Kidney glomerular epithelial cell (primary cell): ENCODE data around the gene S100A12.

Experiments used
- DNase-seq: peaks from one replicate; lab custom pipeline; 2025; lab: John Stamatoyannopoulos, UW

Gene S100A12

DNA sequence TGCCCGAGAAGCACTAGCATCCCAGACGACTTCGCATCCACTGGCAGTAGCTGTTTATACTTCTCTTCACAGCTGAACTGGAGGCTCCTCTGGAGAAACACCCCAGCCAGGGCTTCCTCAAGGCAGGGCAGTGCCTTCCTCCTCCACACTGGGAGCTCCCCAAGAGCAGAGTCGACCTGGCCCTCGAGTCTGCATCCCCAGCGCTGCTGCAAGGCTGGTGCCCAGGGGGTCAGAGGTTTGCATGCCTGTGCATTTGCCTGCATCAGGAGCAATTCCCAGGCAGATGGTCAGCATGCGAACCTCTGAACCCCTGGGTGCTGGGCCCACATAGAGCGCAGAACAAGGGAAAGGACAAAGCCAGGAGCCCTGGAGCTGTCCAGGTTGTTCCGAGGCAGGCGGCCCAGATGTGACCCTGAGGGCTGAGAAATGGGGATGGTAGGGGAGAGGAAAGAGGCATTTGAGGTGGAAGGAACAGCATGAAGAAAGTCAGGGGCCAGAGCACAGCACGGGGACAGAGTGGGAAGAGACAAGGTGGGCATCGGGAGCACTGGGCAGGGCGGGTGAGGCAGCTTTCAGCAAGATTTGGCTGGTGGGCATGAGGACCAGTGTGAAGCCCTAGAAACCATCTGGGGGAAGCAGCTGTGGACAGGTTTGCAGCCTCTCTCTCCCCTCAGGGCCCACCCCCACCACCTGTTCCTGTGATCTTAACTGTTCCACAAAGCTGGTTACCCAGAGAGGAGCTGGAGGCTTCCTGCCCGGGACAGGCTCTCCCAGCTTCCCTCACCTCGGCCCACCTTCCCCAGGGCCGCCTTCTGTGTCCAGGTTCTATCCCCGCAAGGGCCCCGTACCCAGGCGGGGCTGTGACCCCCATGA lies 21.9 kb upstream of the S100A12 start:
- no peak for DNase-seq

GRCh38 chr1:153396461-153396860 lies 21.0 kb upstream of the S100A12 start:
- no peak for DNase-seq

DNA sequence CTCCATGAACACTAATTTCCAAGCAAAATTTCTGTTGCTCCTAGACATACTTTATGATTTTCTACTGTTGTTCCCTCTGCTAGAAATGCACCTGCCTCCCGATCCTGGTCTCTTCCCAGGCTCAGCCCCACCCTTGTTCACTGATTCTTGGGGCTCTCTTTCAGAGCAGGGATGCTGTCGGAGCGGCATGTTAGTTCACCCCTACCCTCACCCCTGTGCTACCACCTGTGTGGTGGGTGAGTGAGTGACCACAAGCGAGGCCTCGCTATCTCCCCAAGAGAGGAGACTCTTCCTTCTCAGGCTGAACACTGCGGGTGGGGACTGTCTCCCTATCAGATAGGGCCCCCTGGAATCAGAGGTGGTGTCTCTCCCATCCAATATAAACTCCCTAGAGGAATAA lies 20.4 kb upstream of the S100A12 start:
- no peak for DNase-seq

GRCh38 chr1:153395136-153395685 lies 19.8 kb upstream of the S100A12 start:
- no peak for DNase-seq

DNA sequence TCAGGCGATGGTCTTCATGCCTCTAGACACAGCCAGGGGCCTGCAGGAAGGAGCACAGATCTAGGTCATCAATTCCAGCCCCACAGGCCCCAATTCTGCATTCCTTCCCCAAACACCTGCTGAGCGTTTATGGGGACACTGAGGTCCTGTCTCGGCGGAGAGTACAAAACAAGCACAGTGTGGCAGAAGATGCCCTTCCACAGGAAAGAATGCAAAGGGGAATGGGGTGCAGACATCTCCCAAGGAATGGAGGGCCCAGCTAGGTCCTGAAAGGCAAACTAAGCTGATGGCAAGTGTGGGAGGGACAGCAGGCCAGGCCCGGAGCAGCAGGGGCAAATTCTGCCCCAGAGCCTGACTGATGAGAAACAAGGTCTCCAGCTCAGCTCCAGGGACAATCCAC lies 19.0 kb upstream of the S100A12 start:
- no peak for DNase-seq

GRCh38 chr1:153393926-153394325 lies 18.5 kb upstream of the S100A12 start:
- no peak for DNase-seq

GRCh38 chr1:153392822-153393221 lies 17.4 kb upstream of the S100A12 start:
- no peak for DNase-seq

DNA sequence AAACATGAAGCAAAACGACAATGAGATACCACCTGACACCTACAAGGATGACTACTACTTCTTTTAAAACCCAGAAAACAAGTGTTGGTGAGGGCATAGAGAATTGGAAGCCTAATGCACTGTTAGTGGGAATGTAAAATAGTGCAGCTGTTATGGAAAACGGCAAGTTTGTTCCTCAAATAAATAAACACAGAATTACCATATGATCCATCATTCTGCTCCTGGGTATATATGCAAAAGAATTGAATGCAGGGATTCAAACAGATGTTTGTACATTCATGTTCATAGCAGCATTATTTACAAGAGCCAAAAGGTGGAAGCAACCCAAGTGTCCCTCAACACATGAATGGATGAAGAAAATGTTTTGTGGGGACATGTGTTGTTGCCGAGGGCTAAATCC lies 16.8 kb upstream of the S100A12 start:
- DNase-seq = no peak

- no peak for DNase-seq
Measured at GRCh38 chr1:153390938-153391710, 15.7 kb upstream of the S100A12 start, which contains the start of gene S100A8. S100A8 (minus strand) TSS chr1:153391073; CDS start chr1:153390535, 538 bp downstream.

DNA sequence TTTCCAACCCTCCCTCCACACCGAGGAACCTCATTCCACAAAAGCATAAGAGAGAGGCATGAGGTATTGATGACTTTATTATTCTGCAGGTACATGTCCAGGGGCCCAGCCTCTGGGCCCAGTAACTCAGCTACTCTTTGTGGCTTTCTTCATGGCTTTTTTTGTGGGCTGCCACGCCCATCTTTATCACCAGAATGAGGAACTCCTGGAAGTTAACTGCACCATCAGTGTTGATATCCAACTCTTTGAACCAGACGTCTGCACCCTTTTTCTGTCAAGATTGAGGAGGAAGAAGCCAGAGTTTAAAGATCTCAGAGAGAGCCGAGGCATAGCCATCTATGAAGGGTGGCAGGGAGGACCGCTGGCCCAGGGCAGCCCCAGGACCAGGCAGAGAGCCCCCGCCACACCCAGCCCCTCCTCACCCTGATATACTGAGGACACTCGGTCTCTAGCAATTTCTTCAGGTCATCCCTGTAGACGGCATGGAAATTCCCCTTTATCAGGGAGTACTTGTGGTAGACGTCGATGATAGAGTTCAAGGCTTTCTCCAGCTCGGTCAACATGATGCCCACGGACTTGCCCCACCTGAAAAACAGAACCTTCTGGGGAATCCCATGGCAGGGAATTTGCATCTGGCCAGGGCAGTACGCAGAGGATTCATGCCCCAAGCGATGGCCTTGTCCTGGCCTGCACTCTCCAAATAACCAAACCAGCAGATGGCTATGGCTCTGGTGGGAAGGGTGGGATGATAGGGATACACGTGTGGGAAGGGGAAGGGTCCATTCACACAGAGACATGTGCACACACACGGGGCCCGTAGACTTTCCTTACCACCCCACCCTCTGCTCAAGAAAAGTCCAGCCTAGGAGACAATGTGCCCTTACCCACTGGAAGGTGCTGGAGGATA lies 14.8 kb upstream of the S100A12 start:
- no peak for DNase-seq

DNA sequence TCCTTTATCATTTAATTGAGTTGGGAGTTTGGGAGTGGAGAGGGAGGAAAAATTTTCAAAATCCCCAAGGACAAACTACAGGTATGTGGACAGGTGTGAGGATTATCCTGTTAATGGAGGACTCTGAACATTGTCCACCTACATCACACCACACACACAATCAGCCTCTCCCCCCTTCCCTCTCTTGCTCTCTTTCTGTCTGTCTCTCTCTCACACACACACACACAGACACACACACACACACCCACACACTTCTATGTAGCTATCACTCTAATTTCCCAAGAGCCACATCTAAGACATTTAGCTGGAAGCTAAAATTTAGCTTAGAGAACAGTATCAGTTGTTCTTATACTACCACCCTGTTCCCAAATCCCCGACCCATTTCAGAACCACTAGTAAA lies 14.0 kb upstream of the S100A12 start:
- no peak for DNase-seq

- DNase-seq = no peak
Measured at GRCh38 chr1:153387785-153388184, 12.4 kb upstream of the S100A12 start.

GRCh38 chr1:153387001-153387400 lies 11.6 kb upstream of the S100A12 start:
- no peak for DNase-seq

GRCh38 chr1:153386500-153386901 lies 11.1 kb upstream of the S100A12 start:
- DNase-seq = no peak

- DNase-seq = no peak
Measured at GRCh38 chr1:153384958-153385580, 9.6 kb upstream of the S100A12 start.

- DNase-seq = no peak
Measured at GRCh38 chr1:153380711-153381110, 5.3 kb upstream of the S100A12 start.

GRCh38 chr1:153379591-153379990 lies 4.2 kb upstream of the S100A12 start:
- no peak for DNase-seq

GRCh38 chr1:153374071-153374470 lies 1.4 kb downstream of the S100A12 start:
- no peak for DNase-seq

DNA sequence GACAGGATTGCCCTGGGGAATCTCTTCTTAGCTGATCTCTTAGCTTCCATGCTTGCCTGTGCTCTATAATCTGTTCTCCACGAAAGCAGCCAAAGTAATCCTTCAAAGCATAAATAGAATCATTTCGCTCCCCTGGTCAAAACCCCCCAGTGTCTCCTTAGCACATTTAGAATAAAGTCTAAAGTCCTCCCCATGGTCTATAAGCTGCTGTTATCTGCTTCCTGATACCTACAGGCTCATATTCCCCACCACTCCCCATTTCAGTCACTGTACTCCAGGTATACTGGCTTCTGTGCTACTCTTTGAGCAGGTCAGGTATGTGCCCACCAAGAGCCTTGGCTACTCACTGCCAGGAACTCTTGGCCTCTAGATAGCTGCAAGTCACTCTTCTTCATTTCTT lies 2.9 kb downstream of the S100A12 start:
- no peak for DNase-seq

DNA sequence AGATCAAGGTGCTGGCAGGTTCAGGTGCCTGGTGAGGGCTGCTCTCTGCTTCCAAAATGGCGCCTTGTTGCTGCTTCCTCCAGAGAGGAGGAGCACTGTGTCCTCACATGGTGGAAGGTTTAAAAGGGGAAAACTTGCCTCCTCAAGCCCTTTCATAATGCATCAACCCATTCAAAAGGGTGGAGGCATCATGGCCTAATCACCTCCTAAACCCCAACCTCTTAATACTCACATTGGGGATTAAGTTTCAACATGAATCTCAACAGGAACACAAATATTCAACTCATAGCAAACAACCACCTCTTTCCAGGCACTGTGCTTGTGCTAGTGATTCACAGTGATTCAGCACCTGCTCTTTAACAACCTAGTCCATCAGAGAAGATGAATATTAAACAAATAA lies 4.2 kb downstream of the S100A12 start:
- no peak for DNase-seq

DNA sequence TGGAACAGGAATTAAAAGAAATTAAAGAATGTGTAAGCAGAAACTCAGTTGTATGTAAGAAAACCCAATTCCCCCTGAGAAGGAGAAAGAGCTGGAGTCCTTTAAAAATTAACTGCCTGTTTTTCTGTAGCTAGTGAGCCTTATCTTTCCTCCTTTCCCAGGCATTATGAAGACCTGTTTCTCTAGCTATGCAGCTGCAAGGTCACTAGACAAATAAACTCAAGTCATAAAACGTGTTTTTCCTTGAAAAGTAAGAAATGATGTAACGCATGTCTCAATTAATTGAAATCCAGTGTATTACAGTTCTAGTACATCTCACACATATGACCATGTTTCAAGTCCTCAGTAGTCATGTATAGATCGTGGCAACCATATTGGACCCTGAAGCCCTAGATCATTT lies 5.3 kb downstream of the S100A12 start:
- DNase-seq = no peak
